Fibroblast of the conjunctiva (primary cell): ENCODE data around the gene TECR.
"Not testable (repeated sequence)": the region's sequence is repeated elsewhere in the genome, so short reads cannot be mapped to it uniquely, and the experiment has no call there.

Experiments
- DNase-seq: peaks from one replicate; pipeline ENCODE4 v3.0.0-alpha.2; 2010; ENCODE audit warnings: low read depth

Gene TECR

DNA sequence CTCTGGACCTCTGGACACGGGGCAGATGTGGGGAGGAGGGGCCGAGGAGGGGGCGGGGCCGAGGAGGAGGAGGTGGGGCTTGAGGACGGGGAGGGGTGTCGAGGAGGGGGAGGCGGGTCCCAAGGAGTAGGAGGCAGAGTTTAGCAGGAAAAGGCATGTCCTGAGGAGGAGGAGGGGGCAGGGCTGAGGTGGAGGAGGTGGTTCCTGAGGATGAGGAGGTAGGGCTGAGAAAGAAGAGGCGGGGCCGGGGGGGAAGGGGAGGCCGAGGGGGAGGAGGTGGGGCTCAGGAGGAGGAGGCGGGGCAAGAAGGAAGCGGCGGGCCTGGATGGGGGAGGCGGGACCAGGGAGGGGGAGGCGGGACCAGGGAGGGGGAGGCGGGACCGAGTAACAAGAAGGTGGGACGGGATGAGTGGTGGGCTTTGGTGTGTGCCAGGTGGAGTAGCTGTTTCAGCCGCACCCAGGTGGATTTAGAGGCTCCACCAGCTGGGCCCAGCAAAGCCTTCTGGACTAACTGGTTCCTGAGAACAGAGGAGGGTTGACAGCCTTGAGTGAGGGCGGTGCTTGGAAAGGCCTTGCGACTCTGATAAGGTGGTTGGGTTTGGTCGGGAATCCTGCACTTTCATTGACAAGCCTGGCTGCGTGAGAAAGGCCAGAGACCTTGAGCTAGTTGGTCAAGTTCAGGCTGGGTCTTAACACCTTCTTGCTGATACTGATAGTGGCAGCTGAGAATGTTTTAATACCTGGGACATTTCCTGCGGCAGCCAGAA lies 7.7 kb downstream of the TECR start:
- DNase-seq, result no peak

DNA sequence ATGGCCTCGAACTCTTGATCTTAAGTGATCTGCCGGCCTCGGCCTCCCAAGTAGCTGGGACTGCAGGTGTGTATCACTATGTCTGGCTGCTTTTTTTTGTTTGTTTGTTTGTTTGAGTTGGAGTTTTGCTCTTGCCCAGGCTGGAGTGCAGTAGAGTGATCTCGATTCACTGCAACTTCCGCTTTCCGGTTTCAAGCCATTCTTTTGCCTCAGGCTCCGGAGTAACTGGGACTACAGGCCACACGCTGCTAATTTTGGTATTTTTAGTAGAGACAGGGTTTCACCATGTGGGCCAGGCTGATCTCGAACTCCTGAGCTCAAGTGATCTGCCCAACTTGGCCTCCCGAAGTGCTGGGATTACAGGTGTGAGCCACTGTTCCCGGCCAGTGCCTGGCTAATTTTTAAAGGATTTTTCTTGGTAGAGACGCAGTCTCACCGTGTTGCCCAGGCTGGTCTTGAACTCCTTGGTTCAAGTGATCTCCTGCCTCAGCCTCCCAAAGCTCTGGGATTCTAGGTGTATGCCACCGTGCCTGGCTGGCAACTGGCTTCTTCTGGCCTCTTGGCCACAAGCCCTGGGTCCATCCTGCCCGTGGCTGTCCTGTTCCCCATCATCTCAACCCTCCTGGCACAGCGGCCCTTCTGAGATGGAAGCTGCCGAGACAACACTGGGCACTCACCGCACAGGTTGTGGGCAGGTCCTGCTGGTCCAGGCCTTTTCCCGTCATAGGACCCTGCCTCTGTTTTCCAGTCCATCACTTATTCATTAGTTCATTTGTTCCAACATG lies 11.5 kb downstream of the TECR start:
- no peak for DNase-seq

- DNase-seq, result not testable (repeated sequence)
Measured at GRCh38 chr19:14541979-14542378, 12.6 kb downstream of the TECR start.

GRCh38 chr19:14542711-14543328 lies 13.4 kb downstream of the TECR start:
- no peak for DNase-seq

- DNase-seq, result no peak
Measured at GRCh38 chr19:14544047-14544446, 14.7 kb downstream of the TECR start.

- no peak for DNase-seq
Measured at GRCh38 chr19:14544977-14545715, 15.8 kb downstream of the TECR start.

DNA sequence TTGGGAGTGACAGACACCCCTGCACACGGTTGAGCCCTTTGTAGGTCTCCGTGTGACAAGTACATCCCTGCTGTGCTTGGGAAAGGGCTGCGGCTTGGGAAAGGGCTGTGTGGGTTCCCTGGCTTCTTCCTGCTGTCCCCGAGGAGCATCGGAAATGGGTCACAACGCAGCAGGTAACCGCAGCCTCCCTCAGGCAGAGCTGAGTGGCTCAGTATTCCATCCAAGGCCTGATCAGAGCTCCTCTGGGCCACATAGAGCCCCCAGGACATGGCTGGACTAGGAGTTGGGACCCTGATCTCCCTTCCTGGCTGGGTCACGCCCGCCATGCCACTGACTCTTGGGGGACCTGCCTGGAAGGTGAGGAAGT lies 16.3 kb downstream of the TECR start:
- DNase-seq, result no peak

- no peak for DNase-seq
Measured at GRCh38 chr19:14550201-14550754, 20.9 kb downstream of the TECR start.

DNA sequence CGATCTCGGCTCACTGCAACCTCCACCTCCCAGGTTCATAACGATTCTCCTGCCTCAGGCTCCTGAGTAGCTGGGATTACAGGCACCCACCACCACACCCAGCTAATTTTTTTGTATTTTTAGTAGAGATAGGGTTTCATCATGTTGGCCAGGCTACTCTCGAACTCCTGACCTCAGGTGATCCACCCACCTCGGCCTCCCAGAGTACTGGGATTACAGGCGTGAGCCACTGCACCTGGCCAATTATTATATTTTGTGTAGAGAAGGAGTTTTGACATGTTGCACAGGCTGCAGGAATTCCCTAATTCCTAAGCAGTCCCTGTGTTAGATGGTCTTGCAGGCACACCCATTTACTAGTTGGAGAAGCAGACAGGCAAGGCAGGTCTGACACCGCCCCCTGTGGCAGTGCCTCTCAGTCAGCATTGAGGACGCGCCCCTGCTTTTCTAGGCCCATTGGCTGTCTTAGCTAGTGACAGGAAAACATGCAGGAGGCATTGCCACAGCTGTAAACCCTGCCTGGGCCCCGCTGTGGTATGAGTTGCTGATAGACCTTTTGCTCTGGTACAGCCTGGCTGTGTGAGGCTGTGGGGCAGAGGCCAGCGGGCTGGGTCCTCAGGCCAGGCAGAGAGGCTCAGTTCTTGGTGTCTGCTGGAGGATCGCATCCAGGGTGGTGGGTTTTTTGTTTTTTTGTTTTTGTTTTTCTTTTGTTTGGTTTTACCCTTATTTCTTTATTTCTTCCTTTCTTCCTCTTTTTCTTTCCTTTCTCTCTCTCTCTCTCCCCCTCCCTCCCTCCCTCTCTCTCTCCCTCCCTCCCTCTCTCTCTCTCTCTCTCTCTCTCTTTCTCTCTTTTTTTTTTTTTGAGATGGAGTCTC lies 22.0 kb downstream of the TECR start:
- not testable (repeated sequence) for DNase-seq

GRCh38 chr19:14552006-14552360 lies 22.6 kb downstream of the TECR start:
- DNase-seq, result not testable (repeated sequence)

DNA sequence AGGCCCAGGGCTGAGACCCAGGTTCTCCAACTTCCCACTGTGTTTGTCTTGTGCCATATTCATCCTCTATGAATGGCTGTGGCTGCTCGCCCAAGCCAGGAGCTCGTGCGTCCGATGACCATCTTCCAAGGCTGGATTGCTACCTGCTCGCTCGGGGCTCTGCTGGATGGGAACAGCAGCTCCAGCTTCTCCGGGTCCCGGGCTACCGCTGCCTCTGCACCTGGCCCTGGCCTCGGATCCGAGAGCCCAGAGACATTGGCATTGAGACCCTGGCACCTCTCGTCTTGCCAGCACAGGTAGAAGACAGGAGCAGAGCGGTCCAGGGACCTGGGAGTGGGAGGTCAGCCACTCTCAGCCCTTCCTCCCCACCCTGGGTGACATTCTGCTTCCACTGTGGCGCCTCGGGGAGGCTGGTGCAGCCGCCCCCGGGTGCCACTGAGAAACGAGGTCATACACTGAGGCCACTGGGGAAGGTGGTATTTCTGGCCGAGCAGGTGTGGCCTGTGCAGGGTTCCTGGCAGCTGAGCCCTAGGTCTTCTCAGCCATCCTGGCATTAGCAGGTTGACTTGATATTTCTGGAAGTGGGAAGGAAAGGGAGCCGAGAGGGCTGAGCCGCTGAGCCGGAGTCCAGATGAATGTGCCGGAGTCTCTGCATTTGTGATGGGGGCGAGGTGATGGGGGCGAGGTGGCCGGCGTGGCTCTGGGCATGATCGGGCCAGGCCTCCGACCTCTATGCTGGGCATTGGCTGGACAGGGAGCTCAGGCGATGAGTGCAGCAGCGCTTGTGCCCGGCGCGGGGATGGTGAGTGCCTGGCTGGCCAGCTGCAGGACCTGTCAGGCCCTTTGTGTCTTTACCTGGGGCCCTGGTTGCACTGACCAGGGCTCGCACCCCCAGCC lies 23.9 kb downstream of the TECR start:
- DNase-seq, result no peak

GRCh38 chr19:14553939-14554243 lies 24.5 kb downstream of the TECR start:
- DNase-seq, result no peak

GRCh38 chr19:14554382-14554812 lies 25.0 kb downstream of the TECR start:
- DNase-seq, result no peak

- DNase-seq, result no peak
Measured at GRCh38 chr19:14555918-14556661, 26.7 kb downstream of the TECR start.

DNA sequence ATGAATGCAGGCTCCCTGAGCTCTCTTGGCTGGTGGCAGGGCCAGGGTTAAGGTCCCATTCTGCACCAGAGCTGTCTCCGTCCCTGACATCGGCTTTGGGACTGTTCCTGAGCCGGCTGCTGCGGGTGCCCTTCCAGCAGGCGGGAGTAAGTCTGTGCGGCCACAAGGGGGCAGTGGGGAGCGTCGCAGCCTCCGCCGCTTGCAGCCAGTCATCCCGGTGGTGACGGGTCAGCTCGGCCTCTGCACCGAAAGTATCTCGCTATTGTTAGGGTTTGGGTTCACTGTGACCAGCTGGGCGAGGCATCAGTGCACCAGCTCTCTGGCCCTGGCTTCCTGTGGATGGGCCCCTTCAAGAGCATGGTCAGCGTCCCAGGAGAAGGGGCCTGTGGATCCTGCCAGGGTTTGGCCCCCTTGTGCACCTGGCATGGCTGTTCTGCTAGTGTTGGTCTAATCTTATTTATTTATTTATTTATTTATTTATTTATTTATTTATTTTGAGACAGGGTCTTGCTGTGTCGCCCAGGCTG lies 27.3 kb downstream of the TECR start:
- peak; percentile 77 for DNase-seq

DNA sequence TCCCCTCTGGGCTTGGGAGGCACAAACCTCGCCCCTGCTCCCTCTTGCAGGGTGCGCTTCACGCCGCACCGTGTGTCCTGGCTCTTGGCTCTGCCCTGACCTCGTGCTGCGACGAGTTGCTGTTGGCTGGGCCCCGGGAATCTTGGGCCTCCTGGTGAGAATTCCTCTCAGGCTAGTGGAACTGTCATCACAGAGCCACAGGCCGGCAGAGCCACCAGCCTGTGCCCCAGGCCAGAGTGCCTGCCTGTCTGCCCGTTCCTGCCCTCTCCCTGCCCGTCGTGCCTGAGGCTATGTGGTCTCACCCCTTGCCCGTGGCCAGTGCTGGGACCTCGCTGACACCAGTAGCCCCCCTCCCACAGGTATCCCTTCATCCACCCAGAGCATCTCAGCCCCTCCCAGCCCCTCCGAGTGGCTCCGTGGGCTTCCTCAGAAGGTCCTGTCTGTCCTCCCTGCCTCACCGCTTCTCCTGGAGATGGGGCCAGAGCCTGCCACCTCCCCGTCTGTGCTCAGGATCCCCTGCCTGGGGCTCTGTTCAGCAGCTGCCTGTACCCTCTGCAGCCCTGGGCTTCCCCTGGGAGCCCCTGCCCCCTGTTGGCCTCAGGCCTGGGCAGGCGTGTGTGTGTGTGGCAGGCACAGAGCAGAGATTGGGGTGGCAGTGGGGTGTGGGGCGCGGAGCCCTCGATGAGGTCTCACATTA lies 29.1 kb downstream of the TECR start:
- no peak for DNase-seq

- no peak for DNase-seq
Measured at GRCh38 chr19:14559916-14560775, 30.8 kb downstream of the TECR start.

DNA sequence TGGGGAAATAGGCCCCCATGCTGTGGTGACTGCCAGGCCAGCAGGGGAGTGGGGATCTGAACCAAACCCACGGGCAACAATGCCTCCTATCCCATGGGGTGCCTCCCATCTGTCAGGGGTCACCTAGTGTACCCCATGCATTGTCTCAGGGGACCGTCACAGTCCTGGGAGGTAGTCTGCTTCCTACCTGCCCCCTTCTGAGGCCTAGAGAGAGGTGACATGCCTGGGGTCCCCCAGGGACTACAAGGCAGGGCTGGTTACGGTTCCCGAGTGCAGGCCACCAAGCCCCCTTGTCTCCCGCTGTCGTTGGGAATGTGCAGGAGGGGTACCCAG lies 31.3 kb downstream of the TECR start:
- no peak for DNase-seq
